ENCODE results near the gene PHF20. TPM values are rescaled to one million over a fixed set of nuclear protein-coding genes. Genes with fewer than 3 reads are reported as not detected.
"Not testable (repeated sequence)": the region's sequence is repeated elsewhere in the genome, so short reads cannot be mapped to it uniquely, and the experiment has no call there.

Gene PHF20
- total RNA-seq, 4 donors from 2014 or later = 16.1 to 92.4 (median 29.3) TPM

GRCh38 chr20:35878113-35878625 is 106.4 kb downstream of the PHF20 start:
- DNase-seq = no peak
- TF ChIP-seq CTCF (IDR thresholded peaks at IDR 0.05) (no peak), POLR2A (IDR thresholded peaks at IDR 0.05) (no peak)
- Histone ChIP-seq H3K4me1 (no peaks in the 10 kb centered on the region), H3K4me3 (no peak overlapping the region), H3K27ac (no peak overlapping the region), H3K36me3 (peaks cover 0 to 5% (median 0%) of the 10 kb centered on the region in 3 donors), H3K27me3 (no peaks in the 10 kb centered on the region), H3K9me3 (no peaks in the 10 kb centered on the region)

- DNase-seq = no peak
- no peak overlapping the region for H3K27ac ChIP-seq
- H3K9me3 ChIP-seq = no peaks in the 10 kb centered on the region
- H3K36me3 ChIP-seq = peaks cover 0 to 4% (median 0%) of the 10 kb centered on the region in 3 donors
- H3K4me3 ChIP-seq = no peak overlapping the region
- H3K27me3 ChIP-seq = no peaks in the 10 kb centered on the region
- TF ChIP-seq CTCF (IDR thresholded peaks at IDR 0.05) = no peak
- no peak for TF ChIP-seq POLR2A (IDR thresholded peaks at IDR 0.05)
- no peaks in the 10 kb centered on the region for H3K4me1 ChIP-seq
Observed at GRCh38 chr20:35881676-35882075, 109.9 kb downstream of the PHF20 start.

- not testable (repeated sequence) for DNase-seq, H3K27me3 ChIP-seq, H3K4me3 ChIP-seq, H3K9me3 ChIP-seq, H3K4me1 ChIP-seq, H3K36me3 ChIP-seq
- H3K27ac ChIP-seq = peak overlapping the region in 1 of 4 donors; percentile 70
Observed at GRCh38 chr20:35882427-35883161, 110.8 kb downstream of the PHF20 start.

GRCh38 chr20:35883336-35883777 is 111.5 kb downstream of the PHF20 start:
- no peaks in the 10 kb centered on the region for H3K27me3 ChIP-seq
- no peaks in the 10 kb centered on the region for H3K4me1 ChIP-seq
- H3K9me3 ChIP-seq = no peaks in the 10 kb centered on the region
- H3K36me3 ChIP-seq = peaks cover 0 to 4% (median 0%) of the 10 kb centered on the region in 3 donors
- DNase-seq = no peak
- no peak overlapping the region for H3K4me3 ChIP-seq
- H3K27ac ChIP-seq = peak overlapping the region; percentile 27 to 70 (median 66)
- TF ChIP-seq POLR2A (IDR thresholded peaks at IDR 0.05) (no peak), CTCF (IDR thresholded peaks at IDR 0.05) (no peak)

- H3K4me1 ChIP-seq = no peaks in the 10 kb centered on the region
- TF ChIP-seq POLR2A (IDR thresholded peaks at IDR 0.05) (no peak), CTCF (IDR thresholded peaks at IDR 0.05) (peak; percentile 31 to 61 (median 58))
- peak overlapping the region; percentile 27 to 70 (median 66) for H3K27ac ChIP-seq
- H3K36me3 ChIP-seq = peaks cover 0 to 4% (median 0%) of the 10 kb centered on the region in 3 donors
- H3K4me3 ChIP-seq = no peak overlapping the region
- no peaks in the 10 kb centered on the region for H3K27me3 ChIP-seq
- peak; percentile 47 to 75 (median 55) for DNase-seq
- H3K9me3 ChIP-seq = no peaks in the 10 kb centered on the region
Observed at GRCh38 chr20:35883778-35884540, 112.1 kb downstream of the PHF20 start.

- TF ChIP-seq POLR2A (IDR thresholded peaks at IDR 0.05) (no peak), CTCF (IDR thresholded peaks at IDR 0.05) (no peak)
- DNase-seq = no peak
- Histone ChIP-seq H3K4me3 (no peak overlapping the region), H3K27ac (peak overlapping the region in 3 of 4 donors; percentile 0 to 70 (median 70)), H3K27me3 (no peaks in the 10 kb centered on the region), H3K36me3 (peaks cover 0 to 4% (median 0%) of the 10 kb centered on the region in 3 donors), H3K9me3 (no peaks in the 10 kb centered on the region), H3K4me1 (no peaks in the 10 kb centered on the region)
Observed at GRCh38 chr20:35884541-35884865, 112.7 kb downstream of the PHF20 start.
